Amniotic epithelial cell (primary cell): ENCODE measurements around the gene KAT5.
"Not testable (repeated sequence)": the region's sequence is repeated elsewhere in the genome, so short reads cannot be mapped to it uniquely, and the experiment has no call there.

ENCODE experiments used
- DNase-seq: peaks from one replicate; pipeline ENCODE4 v3.0.0-alpha.2; 2010; ENCODE audit warnings: low read depth

Gene KAT5

GRCh38 chr11:65744026-65744698, 32.1 kb downstream of the KAT5 start:
- peak; percentile 47 for DNase-seq

GRCh38 chr11:65744699-65745042, 32.6 kb downstream of the KAT5 start:
- no peak for DNase-seq

- DNase-seq = no peak
Measured at GRCh38 chr11:65745049-65745448, 33.0 kb downstream of the KAT5 start.

GRCh38 chr11:65762169-65762568, 50.1 kb downstream of the KAT5 start:
- DNase-seq = not testable (repeated sequence)

- DNase-seq = not testable (repeated sequence)
Measured at GRCh38 chr11:65762816-65763215, 50.8 kb downstream of the KAT5 start.

- DNase-seq = no peak
Measured at GRCh38 chr11:65764434-65764833, 52.4 kb downstream of the KAT5 start.

GRCh38 chr11:65766535-65766934, 54.5 kb downstream of the KAT5 start:
- peak; percentile 90 for DNase-seq

- peak; percentile 63 for DNase-seq
Measured at GRCh38 chr11:65767406-65767805, 55.4 kb downstream of the KAT5 start.

GRCh38 chr11:65767806-65768205, 55.8 kb downstream of the KAT5 start:
- DNase-seq = not testable (repeated sequence)
